ENCODE data around the gene MARCHF11. TPM values are rescaled to one million over a fixed set of nuclear protein-coding genes. Genes with fewer than 3 reads are reported as not detected.

MARCHF11 gene
- total RNA-seq, 1 experiment from 2014 or later: 0.37 TPM

- Histone ChIP-seq H3K14ac (ENCODE audit: insufficient read depth, low read length) (no peak overlapping the region), H2BK15ac (ENCODE audit: low read depth, low read length) (no peak overlapping the region), H3K79me1 (ENCODE audit: insufficient read depth, low read depth, low read length, poor library complexity, severe bottlenecking) (no peaks in the 10 kb centered on the region), H3K9ac (ENCODE audit: extremely low read depth, insufficient read length, low read length) (no peak overlapping the region), H4K5ac (ENCODE audit: insufficient read length, low read depth, low read length) (no peak overlapping the region), H2AFZ (ENCODE audit: low read length) (no peak overlapping the region), H2BK20ac (ENCODE audit: low read depth, low read length, poor library complexity, severe bottlenecking) (no peak overlapping the region), H4K8ac (replicated peaks; ENCODE audit: insufficient read length, low read depth, low read length) (no peak overlapping the region), H2BK12ac (ENCODE audit: insufficient read length, low read depth, low read length) (no peak overlapping the region), H3K4me2 (ENCODE audit: insufficient read depth, insufficient read length, low read length) (no peak overlapping the region), H3K23me2 (ENCODE audit: insufficient read length, low read depth, low read length, poor library complexity, severe bottlenecking) (no peaks in the 10 kb centered on the region), H4K91ac (ENCODE audit: insufficient read length, low read depth, low read length) (no peak overlapping the region), H3K9me3 (ENCODE audit: control insufficient read depth, low read depth, low read length) (no peaks in the 10 kb centered on the region), H3T11ph (ENCODE audit: low read length) (no peak overlapping the region), H3K79me2 (ENCODE audit: insufficient read depth, low read length) (no peaks in the 10 kb centered on the region), H3K4ac (ENCODE audit: low read depth, low read length) (no peak overlapping the region), H3K23ac (ENCODE audit: insufficient read length, low read depth, low read length) (no peak overlapping the region), H2BK5ac (ENCODE audit: insufficient read length, low read length) (no peak overlapping the region), H3K27ac (ENCODE audit: insufficient read length, low read depth, low read length) (no peak overlapping the region), H4K20me1 (ENCODE audit: control insufficient read depth, insufficient read depth, insufficient read length) (no peaks in the 10 kb centered on the region), H2AK5ac (ENCODE audit: insufficient read length, low read length) (no peak overlapping the region), H3K4me1 (ENCODE audit: insufficient read depth, low read length) (no peaks in the 10 kb centered on the region; the same call in 1 of the 2 replicates), H3K18ac (ENCODE audit: insufficient read length, low read depth, low read length) (no peak overlapping the region), H3K56ac (ENCODE audit: insufficient read length, low read depth, low read length) (no peak overlapping the region), H3K27me3 (ENCODE audit: insufficient read depth, low read length) (no peaks in the 10 kb centered on the region), H2BK120ac (ENCODE audit: low read depth, low read length, poor library complexity, severe bottlenecking) (no peak overlapping the region)
- Mint-ChIP-seq H3K9me3 (peaks cover 33 to 34% of the 10 kb centered on the region in 2 experiments), H3K27me3 (ENCODE audit: low read depth) (no peaks in the 10 kb centered on the region), H3K27ac (no peak overlapping the region), H3K36me3 (ENCODE audit: insufficient read depth in 1 of 3, low read depth in 3 of 3) (peaks cover 18 to 20% (median 19%) of the 10 kb centered on the region in 3 experiments), H3K4me3 (no peak overlapping the region), H3K4me1 (peaks cover 8 to 9% of the 10 kb centered on the region in 2 experiments)
- no peak for TF ChIP-seq CTCF (conservative IDR thresholded peaks at IDR 0.05)
- DNase-seq: no peak
- WGBS (ENCODE audit: extremely low coverage, insufficient read length, low lambda C conversion rate): no CpG with 5 or more reads among the region's 3 CpGs
These were observed 44.1 kb downstream of the MARCHF11 start for GRCh38 chr5:16135506-16135905.
